ENCODE data around the gene H2BK1.

The H2BK1 gene

DNA sequence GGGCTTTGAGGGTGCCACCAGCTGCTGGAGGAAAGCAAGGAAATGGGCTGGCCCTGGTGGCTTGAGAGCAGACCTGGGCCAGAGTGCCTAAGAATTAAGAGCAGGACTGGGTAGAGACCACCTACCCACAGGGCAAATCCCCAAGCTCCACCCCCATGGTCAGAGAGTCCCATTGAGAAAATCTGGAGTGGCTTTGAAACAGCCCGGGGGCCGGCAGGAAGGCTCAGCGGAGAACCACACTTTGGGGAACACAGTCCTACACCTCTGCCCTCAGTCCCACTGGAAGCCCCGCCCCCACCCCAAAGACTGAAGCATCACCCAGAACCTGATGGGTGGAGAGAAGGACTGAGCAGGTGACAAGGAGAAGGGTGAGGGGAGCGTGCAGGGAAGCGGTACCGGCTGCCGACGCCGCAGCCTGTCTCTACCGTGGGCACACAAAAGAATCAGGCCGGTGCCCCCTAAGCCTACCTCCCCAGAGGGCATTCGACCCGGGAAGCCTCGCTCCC, 34.6 kb upstream of the H2BK1 start:
- no peak for DNase-seq

GRCh38 chr7:151244196-151244840, 34.0 kb upstream of the H2BK1 start:
- DNase-seq = peak; percentile 35

- DNase-seq = peak; percentile 54
Measured at GRCh38 chr7:151243408-151244195, 33.3 kb upstream of the H2BK1 start.

GRCh38 chr7:151243045-151243349, 32.7 kb upstream of the H2BK1 start:
- DNase-seq = no peak

GRCh38 chr7:151242159-151243044, 32.1 kb upstream of the H2BK1 start:
- no peak for DNase-seq

GRCh38 chr7:151241755-151242096, 31.4 kb upstream of the H2BK1 start:
- DNase-seq = no peak

DNA sequence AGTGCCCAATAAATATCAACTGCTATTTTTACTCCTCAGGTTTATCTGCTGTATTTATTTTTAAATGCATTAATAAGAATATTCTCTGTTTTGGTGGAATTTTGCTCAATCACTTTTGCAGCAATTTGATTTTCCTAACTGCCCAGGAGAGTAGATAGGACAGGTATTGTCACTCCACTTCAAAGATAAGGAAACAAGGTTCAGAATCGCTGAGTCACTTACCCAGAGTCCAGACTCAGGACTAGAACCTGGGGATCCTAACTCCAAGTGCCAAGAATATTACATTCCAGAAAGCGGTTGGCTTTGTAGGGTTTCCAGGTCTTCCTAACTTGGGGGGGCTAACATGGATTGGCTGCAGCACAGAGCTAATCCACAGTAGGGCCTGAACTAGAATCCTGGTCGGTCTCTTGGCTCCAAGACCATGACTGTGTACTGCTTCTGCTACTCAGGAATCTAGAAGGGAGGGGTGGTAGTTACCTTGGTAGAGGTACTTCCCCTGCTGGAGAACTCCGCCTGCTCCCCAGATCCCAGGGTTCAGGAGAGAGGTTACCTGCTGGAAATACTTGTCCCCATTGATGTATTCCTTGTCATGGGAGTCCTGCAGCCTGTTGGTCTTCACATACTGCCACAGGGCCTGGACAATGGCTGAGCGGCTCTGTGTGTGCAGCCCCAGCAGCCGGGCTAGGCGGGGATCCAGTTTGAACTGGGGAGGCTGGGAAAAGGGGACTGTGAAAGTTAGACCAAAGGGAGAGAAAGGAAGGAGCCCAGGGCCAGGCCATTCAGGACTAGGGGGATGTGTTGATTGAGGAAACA, 30.9 kb upstream of the H2BK1 start:
- DNase-seq = no peak

- DNase-seq = no peak
Measured at GRCh38 chr7:151240536-151240935, 30.2 kb upstream of the H2BK1 start.

GRCh38 chr7:151239837-151240459, 29.7 kb upstream of the H2BK1 start:
- no peak for DNase-seq

- DNase-seq = no peak
Measured at GRCh38 chr7:151238924-151239836, 28.9 kb upstream of the H2BK1 start.

DNA sequence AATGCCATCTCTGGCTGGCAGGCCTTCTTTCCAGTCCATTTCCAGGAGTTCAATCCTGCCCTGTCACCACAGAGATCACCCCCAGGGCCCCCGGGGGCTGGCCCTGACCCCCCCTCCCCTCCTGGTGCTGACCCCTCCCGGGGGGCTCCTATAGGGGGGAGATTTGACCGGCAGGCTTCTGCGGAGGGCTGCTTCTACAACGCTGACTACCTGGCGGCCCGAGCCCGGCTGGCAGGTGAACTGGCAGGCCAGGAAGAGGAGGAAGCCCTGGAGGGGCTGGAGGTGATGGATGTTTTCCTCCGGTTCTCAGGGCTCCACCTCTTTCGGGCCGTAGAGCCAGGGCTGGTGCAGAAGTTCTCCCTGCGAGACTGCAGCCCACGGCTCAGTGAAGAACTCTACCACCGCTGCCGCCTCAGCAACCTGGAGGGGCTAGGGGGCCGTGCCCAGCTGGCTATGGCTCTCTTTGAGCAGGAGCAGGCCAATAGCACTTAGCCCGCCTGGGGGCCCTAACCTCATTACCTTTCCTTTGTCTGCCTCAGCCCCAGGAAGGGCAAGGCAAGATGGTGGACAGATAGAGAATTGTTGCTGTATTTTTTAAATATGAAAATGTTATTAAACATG, 28.0 kb upstream of the H2BK1 start:
- DNase-seq = no peak

- no peak for DNase-seq
Measured at GRCh38 chr7:151237244-151238189, 27.2 kb upstream of the H2BK1 start.

GRCh38 chr7:151236406-151236805, 26.1 kb upstream of the H2BK1 start:
- no peak for DNase-seq

- DNase-seq = no peak
Measured at GRCh38 chr7:151235091-151235787, 25.0 kb upstream of the H2BK1 start.

DNA sequence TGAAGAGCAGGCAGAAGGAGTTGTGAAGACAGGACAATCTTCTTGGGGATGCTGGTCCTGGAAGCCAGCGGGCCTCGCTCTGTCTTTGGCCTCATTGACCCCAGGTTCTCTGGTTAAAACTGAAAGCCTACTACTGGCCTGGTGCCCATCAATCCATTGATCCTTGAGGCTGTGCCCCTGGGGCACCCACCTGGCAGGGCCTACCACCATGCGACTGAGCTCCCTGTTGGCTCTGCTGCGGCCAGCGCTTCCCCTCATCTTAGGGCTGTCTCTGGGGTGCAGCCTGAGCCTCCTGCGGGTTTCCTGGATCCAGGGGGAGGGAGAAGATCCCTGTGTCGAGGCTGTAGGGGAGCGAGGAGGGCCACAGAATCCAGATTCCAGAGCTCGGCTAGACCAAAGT, 23.5 kb upstream of the H2BK1 start:
- DNase-seq = no peak

DNA sequence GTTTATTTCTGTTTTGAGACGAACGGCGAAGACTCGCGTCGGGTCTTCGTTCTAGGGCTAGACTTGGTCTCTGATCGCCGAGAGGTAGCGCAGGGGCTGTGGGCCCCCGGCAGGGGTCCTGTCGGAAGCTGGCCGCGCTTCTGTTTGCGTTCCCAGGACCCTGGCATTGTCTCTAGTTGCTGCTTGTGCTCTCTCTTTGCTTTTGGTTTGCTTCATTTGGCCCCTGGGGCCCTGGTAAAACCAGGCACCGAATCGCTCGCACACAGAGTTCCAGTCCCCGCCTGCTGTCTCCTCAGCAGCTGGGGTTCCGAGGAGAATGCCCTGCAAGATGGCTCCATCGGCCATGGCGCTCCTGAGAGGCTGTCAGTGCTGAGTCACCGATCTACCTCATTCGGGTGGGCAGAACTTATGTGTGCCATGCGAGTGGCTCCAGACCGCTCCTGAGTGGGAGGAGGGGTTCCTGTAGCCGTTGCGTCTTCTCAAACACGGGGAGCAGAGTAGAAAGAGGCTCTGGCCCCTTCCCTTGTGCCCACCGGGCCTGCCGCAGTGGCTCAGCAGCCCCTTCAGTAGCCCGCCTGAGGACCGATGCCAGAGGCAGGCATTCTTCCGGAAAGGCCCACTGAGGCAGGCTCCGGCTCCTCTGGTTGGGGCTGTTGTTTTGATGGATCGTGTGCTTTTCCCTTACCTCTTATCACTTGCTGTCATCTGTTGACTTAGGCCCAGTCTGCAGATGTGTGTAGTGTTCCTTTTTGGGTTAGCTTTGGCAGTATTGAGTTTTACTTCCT, 22.8 kb upstream of the H2BK1 start:
- peak; percentile 17 for DNase-seq

GRCh38 chr7:151232091-151232916, 22.0 kb upstream of the H2BK1 start, which contains the start of gene CHPF2:
Gene CHPF2, plus strand, starts transcription at chr7:151232483. Its CDS starts 1,529 bp downstream, at chr7:151234012.
- peak; percentile 76 for DNase-seq
